Measurements from ENCODE around the gene SIRPG.
"Not testable (repeated sequence)": the region's sequence is repeated elsewhere in the genome, so short reads cannot be mapped to it uniquely, and the experiment has no call there.

The SIRPG gene

DNA sequence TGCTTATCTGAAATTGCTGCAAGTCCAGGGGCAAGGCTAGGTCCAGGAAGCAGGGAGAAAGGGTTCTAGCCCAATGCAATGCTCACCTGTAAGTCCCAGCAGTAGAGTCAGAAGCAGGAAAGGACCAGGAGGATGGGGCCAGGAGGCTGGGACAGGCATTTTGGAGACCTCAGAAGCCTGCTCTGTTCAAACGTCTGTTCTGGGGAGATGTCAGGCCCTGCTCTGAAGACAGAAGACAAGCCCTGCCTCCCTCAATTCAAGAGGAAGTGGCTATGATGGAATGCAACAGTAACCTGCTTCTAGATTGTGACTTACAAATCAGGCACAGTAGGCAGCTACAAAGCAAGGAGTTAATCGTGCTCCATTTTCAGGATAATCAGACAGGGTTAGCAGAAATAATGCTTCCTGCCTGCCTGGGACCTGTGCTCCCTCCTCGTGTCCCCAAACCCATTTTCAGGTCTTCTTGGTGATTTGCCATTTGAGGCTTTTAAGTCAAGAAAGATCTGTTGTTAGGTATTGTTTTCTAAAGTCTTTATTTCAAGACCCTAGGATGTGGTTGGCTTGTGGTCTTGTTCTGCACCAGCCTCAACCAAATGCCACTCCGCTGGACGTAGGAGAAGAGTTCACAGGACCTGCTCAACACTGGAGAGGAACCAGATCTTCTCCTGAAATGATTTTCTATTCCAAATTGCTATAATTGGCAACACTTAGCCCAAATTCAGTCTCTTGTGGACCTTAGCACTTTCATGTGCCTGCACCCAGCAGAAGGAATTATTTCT lies at the start of gene SIRPG:
Gene SIRPG (minus strand): TSS at position 224 of the 779 bp plus-strand sequence. CDS start 65 bp downstream, at position 159.
- DNase-seq (ENCODE audit: low read depth in 2 of 2) = no peak

DNA sequence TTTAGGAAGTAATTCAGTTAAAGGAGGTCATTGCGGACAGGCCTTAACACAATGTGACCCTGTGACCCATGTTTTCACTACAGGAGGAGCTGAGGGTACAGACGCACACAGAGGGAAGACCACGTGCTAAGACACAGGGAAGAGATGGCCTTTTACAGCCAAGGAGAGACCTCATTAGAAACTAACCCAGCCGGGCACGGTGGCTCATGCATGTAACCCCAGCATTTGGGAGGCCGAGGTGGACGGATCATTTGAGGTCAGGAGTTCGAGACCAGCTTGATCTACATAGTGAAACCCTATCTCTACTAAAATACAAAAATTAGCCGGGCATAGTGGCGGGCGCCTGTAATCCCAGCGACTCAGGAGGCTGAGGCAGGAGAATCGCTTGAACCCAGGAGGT lies 49.3 kb upstream of the SIRPG start:
- not testable (repeated sequence) for DNase-seq (ENCODE audit: low read depth in 2 of 2)

DNA sequence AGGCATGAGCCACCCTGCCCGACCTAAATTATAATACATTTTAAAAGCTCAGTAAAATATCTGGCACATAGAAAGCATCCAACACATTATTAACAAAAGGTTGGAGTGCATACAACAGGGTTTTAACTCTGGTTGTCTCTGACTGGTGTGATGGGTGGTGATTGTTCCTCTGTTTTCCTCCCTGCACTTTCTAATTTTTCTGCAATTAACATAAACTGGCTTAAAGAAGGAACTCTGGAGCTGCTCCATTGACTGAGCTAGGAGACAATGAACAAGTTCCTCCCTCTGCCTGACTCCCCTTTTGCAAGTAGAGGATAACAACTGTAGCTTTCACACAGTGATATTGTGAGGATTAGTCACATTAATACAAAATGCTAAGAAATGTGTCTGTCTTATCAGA lies 48.5 kb upstream of the SIRPG start:
- DNase-seq (ENCODE audit: low read depth in 2 of 2) = no peak

DNA sequence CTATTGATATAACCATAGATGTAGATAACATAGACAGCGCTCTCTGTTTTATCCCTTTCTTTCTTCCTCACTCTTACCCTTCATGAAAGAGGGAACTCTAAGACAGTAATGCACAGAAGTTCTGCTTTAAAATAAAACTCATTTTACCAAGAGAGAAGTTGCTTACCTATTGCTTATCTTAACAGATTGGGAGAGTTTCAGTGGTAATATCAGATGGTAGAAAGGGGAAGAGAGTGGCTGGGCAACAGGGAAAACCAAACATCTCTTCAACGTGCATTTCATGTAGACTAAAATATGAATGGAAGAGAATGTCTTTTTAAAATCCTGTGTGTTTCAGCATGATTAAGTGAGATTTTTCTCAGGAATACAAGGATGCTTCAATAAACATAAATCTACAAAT lies 45.3 kb upstream of the SIRPG start:
- DNase-seq (ENCODE audit: low read depth in 2 of 2) = no peak

DNA sequence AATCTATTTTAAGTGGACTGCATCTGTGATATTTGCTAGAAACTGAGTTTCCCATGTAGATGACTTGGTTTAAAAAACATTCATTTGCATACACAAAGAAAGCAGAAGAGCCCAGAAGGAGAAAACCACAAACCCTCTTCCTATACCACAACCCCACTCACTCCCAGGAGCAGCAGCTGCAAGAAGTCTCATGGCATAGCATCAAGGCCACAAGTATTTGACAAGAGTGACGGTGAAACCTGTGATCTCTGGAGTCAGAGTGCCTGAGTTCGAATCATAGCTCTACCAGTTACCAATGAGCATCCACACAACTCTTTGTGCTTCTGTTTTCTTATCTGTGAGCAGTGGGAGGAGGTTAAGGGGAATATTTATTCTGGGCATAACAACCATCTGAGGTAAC lies 44.7 kb upstream of the SIRPG start:
- DNase-seq (ENCODE audit: low read depth in 2 of 2) = no peak

DNA sequence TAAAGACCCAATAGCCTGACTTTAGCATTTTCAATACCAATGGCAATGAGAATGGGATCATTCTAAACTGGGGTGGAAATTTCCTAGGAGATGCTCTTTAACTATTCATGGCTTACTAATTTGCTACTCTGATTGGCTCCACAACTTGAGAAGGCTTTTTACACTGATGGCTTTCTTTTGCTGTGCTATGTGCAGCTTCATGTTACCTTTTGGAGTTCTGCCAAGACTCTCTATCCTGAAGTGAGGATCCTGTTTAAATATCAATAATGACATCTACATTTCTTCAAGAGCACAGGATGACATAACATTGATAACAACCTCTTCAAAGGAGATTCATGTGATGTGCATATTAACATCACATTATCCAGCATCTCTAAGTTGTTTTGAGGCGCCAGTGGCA lies 43.4 kb upstream of the SIRPG start:
- DNase-seq (ENCODE audit: low read depth in 2 of 2) = no peak

DNA sequence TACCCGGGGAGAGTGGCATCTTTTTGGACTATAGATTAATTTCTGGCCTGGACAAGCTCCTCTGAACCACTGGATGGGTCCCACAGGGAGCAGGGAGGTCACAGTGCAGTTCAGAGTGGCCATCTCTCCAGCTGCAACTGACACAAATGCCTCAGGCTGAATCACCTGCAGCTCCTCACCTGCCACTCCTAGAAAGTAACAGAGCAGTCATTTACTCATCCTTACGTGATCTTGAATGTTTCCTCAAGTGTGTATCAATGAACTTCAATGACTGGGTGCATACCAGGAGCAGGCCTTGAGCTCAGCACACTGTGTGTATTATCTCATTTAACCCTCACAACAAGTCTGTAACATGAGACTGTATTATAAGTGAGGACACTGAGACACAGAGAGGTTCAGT lies 40.0 kb upstream of the SIRPG start:
- no peak for DNase-seq (ENCODE audit: low read depth in 2 of 2)

DNA sequence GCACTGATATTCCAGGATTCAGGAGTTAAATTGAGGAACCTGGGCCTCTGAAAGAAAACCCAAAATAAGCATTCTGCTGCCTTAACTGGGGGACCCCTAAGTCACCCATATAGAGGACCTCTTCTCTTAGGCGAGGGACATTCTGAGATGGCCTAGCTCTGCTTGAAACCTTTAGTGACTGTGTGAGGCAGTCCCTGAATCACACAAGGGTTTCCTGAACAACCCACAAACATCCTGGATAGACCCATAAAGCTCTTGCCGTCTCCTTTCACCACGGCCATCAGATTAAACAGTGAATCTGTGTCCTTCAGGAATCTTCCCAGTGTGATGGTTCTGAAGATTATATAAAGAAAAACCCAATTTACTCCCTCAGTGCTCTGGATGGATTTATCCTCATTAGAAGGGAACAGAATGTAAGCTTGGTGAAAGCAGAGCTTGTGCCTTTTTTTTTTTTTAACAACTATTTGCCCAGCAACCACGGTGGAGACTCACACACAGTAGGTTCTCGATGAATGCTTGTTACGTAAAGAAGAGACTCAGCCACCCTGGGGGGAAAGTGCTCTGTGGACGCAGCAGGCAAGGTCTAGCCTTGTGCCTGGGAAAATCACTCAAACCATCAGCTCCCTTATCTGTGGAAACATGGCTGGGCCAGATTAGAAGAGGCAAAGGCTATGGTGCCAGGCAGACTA lies 39.1 kb upstream of the SIRPG start:
- no peak for DNase-seq (ENCODE audit: low read depth in 2 of 2)

DNA sequence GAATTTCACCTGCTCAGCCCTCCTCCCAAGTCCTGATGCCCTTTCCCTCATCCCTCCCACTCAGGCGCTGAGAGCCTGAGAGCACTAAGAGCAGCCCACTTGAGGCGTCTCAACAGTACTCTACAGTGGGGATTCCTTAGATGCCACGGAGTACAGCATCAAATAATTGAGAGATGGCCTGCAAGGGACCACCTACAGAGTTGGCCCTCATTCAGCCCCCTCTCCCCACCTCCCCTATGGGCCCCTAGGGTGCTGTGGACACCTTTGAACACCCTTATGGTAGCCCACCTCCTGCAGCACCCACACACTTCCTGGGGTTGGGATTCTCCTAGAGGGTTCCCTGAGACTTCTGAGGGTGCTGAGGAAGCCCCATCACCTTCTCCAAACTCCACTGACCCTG lies 37.1 kb upstream of the SIRPG start:
- no peak for DNase-seq (ENCODE audit: low read depth in 2 of 2)

DNA sequence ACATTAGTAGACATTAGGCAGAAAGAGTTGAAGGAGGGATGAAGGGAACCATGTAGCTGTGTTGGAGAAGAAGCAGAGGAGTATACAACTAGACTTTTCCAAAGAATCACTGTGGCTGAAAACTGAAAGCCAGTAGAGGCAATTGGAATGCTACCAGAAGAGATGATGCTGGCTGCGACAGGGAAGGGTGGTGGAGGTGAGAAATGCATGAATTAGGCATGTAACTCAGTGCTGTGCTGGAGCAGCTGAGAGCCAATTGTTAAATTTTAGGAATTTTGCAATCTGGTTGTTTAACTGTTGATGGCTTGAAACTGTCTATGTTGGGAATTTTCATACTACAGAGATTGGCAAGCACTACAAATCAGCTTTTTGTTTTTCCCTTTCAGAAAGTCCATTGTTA lies 35.8 kb upstream of the SIRPG start:
- no peak for DNase-seq (ENCODE audit: low read depth in 2 of 2)

DNA sequence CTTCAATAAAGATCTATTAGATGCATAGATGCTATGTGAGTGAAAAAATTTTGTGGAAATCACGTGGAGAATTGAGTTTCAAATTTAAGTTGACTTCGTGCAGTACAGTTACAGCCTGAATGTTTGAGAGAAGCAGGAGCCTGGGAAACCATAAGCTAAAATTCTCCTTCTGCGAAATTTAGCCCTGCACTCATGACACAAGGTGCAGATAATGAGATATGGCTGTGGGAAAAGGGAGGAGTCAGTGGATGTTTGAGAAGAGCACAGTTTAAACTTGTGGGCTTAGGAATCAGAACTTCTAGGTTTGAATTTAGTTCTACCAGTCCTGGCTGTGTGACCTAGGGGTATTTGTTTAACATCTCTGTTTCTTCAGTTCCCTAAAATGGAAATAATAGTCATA lies 32.1 kb upstream of the SIRPG start:
- no peak for DNase-seq (ENCODE audit: low read depth in 2 of 2)

DNA sequence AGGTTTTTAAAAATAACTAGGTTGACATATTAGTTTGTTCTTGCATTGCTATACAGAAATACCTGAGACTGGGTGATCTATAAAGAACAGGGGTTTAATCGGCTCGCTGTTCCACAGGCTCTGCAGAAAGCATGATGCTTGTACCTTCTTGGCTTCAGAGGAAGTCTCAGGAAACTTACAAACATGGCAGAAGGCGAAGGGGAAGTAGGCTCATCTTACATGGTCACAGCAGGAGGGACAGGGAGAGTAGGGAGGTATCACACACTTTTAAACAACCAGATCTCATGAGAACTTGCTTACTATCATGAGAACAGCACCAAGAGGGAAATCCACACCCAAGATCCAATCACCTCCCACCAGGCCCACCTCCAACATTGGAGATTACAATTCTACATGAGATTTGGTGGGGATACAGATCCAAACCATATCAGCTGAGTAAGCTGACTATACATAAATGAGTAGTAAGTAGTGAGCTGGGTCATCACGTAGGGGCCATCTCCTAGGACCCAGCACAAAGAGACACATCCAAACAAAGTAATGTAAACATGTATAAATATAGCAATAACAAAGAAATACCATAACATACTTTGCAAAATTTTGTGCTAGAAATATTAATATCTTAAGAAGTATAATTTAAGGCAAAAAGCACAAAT lies 31.4 kb upstream of the SIRPG start:
- DNase-seq (ENCODE audit: low read depth in 2 of 2) = no peak

DNA sequence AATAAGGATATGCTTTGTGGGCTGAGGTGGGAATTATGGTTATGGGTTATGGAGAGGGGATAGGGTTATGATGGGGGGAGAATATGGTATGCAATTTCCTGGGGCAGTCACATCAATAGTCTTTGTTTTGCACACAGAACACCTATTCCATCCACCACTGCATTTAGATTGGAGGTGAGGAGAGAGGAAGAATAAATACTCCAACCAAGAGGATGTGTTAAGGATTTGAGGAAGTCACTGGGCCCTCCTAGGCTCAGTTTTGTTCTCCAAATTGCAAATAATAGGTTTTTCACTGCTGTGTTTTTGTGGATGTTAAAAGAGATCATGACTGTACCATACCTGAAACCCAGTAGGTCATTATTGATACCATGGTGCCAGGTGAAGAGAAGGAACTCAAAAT lies 29.5 kb upstream of the SIRPG start:
- DNase-seq (ENCODE audit: low read depth in 2 of 2) = no peak

DNA sequence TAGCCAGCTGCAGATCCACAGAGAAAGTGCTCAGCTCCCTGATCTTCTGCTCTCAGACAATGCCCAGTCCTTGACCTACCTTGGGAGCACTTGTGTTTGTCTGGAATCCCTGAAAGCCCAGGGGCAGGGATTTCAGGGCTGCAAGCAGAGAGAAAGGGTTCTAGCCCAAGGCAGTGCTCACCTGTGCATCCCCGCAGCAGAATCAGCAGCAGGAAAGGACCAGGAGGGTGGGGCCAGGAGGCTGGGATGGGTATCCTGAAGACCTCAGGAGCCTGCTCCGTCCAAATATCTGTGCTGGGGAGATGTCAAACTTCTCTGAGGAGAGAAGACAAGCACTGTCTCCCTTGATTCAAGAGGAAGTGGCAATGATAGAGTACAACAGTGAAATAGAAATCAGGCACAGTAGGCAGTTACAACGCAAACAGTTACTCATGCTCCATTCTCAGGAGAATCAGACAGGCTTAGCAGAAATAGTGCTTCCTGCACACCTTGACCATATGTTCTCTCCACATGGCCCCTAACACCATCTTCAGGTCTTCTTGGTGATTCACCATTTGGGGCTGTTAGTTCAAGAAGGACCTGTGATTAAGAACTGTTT lies 28.7 kb upstream of the SIRPG start:
- DNase-seq (ENCODE audit: low read depth in 2 of 2) = no peak

DNA sequence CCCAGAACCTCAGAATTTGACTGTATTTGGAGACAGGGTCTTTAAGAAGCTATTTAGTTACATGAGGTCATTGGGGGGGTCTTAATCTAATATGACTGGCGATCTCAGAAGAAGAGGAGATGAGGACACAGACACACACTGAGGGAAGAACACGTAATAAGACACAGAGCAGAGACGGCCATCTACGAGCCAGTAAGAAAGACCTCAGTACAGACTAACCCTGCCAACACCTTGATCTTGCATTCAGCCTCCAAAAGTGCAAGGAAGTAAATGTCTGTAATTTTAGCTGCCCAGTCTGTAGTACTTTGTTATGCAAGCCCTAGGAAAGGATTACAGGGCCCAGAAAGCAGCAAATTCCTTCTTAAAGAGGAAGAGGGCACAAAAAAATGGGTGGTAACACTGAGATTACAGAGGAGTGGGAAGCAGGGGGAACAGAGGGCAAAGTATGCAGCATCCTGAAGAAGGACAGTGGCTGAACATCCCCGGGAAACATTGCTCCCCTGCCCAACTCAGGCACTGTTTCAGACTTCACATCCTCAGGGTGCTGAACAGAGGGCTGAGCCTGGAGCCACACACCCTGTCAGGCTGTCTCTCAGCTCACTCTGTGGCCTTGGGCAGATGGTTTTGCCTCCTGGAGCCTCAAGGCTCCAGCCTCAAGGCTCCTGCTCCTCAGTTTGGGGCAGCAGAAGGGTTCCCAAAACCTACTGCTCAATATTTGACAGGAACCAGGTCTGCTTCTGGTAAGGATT lies 27.9 kb upstream of the SIRPG start:
- DNase-seq (ENCODE audit: low read depth in 2 of 2) = no peak

DNA sequence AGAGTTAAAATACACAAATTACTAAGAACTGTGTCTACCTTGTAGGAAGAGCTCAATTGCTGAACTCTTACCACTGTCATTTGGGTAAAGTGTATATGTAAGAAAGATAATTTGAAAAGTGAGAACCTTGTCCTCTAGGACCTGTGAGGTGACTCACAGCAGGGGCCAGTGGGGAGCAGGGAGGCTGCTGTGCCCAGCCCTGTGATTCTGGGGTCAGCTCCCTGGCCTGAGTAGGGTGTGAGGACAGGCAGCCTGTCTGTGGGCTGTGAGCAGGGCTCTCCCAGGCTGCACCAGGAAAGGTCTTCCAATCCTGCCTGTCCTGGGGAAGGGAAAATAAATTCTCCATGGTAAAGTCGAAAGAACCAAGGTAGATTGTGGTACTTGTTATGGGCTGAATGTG lies 27.3 kb upstream of the SIRPG start:
- DNase-seq (ENCODE audit: low read depth in 2 of 2) = no peak

DNA sequence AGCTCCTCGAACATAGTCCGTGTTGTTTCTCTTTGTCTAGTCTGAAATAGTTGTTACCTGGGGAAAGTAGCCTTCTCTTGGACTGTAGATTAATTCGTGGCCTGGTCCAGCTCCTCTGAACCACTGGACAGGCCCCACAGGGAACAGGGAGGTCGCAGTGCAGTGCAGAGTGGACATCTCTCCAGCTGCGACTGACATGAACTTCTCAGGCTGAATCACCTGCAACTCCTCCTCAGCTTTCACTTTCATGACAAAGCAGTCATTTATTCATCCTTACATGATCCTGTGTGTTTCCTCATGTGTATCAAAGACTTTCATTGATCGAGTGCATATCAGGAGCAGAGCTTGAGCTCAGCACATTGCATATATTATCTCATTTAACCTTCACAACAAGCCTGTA lies 19.1 kb upstream of the SIRPG start:
- DNase-seq (ENCODE audit: low read depth in 2 of 2) = no peak

DNA sequence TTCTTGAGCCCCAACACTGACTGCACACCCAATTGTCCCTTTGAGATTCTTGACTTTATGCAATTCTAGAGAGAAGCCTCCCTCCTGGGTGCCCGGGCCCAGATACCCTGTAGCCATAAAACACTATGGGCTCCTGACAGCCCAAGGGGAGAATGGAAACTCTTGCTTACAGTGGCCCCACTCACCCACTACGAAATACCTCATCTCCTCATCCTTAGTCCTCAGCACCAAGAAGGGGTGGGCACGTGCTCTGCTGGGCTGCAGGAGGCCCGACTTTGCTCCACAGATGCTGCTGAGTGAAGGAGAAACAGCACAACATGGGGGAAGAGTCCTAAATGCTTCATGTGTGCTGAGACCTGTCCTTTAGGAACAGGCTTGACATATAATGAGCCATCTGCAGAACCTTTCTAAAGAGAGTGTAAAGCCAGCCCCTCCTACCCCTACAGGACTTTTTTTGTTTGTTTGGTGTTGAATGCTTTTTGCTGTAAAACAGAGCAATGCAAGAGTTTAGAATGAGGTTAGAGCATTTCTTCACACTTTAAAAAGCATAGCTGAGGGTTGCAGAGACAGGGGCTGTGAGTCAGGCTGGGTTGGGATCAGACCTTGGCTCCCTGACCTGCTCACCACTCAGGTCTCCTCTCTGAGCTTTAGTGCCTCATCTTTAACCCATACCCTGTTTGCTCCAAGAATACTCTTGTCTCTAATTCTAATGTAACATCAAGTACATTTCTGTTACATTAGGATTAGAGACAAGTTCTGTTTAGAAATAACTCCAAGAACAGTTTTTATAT lies 17.6 kb upstream of the SIRPG start:
- DNase-seq (ENCODE audit: low read depth in 2 of 2) = no peak

DNA sequence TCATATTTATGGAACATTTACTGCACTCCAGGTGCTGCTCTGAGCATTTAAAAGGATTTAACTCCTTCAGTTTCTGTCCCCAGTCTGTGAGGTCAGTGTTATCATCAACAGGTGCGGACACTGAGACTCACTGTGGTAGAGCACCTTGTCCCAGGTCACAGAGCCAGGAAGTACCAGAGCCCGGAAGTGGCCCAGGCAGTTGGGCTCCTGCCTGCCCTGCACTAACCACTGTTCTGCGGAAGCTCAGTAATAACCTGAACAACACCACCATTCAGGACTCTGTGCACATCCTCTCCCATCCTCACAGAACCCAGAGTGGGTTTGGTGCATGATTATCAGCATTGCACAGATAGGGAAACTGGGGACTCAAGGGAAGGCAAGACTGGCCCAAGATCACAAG lies 16.8 kb upstream of the SIRPG start:
- DNase-seq (ENCODE audit: low read depth in 2 of 2) = peak; percentile 25 to 32

DNA sequence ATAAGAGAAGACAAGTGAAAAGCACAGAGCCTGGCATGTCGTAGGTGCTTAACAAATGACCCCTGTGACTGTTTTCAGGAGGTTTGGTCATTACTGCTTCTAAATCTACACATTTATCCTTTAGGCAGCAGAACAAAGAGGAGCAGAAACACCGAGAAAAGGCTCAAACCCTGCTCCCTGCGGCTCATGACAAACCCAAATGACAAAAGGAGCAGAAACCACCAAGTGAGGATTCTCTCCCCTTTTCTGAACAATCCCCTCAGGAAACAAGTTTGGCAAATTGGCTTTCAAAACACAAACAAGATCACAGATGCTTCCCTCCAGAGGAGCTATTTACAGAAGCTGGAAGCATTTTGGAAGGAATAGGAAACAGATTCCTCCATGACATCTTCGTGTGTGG lies 15.8 kb upstream of the SIRPG start:
- no peak for DNase-seq (ENCODE audit: low read depth in 2 of 2)

DNA sequence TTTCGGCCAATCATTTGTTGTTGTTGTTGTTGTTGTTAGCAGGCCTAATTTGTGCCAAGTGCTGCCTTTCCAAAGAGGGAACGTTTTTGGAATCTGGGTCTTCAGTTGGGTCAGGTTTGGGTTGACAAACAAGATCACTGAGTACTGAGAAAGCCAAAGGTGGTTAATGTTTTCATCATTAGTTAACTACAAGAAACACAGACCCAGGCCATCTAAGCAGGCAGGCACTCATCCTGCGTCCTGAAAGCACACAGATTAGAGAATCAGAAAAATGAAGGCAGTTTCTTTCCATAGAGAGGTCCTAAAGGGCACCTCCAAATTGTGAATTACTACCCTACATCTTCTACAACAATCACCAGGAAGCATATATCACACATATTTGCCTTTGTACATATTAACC lies 15.1 kb upstream of the SIRPG start:
- DNase-seq (ENCODE audit: low read depth in 2 of 2) = no peak

Measured in stimulated activated CD8-positive, alpha-beta memory T cell treated with anti-CD3 and anti-CD28 coated beads, Interleukin-15, amount 100 ng/mL, for 48 hours (primary cell).